Hepatic stellate cell (primary cell): ENCODE results near the gene NMB.
A peak's percentile ranks its signal among the peaks of the same experiment; 100 is the strongest.
"Not testable (repeated sequence)": the region's sequence is repeated elsewhere in the genome, so short reads cannot be mapped to it uniquely, and the experiment has no call there.

Experiments used
- DNase-seq: peaks from one replicate; pipeline ENCODE4 v3.0.0; 2011; ENCODE audit warnings: low spot score

Gene NMB

GRCh38 chr15:84654689-84655453 is 3.1 kb downstream of the NMB start:
- peak; percentile 71 for DNase-seq

GRCh38 chr15:84653910-84654688 is 3.9 kb downstream of the NMB start, which contains the start of gene WDR73:
WDR73 (minus strand) TSS chr15:84654283; CDS start chr15:84654274, 9 bp downstream.
- DNase-seq: peak; percentile 92

- DNase-seq: no peak
Measured at GRCh38 chr15:84653584-84653909, 4.5 kb downstream of the NMB start.

- DNase-seq: no peak
Measured at GRCh38 chr15:84649706-84650105, 8.3 kb downstream of the NMB start.

GRCh38 chr15:84648539-84648938 is 9.5 kb downstream of the NMB start:
- DNase-seq: no peak

- DNase-seq: no peak
Measured at GRCh38 chr15:84647726-84648125, 10.3 kb downstream of the NMB start.

GRCh38 chr15:84645997-84646396 is 12.0 kb downstream of the NMB start:
- no peak for DNase-seq

GRCh38 chr15:84645496-84645895 is 12.5 kb downstream of the NMB start:
- no peak for DNase-seq

- DNase-seq: no peak
Measured at GRCh38 chr15:84643838-84644237, 14.2 kb downstream of the NMB start.

- DNase-seq: not testable (repeated sequence)
Measured at GRCh38 chr15:84642640-84643039, 15.4 kb downstream of the NMB start.

- DNase-seq: not testable (repeated sequence)
Measured at GRCh38 chr15:84641871-84642270, 16.1 kb downstream of the NMB start.

- DNase-seq: no peak
Measured at GRCh38 chr15:84638103-84638502, 19.9 kb downstream of the NMB start.

GRCh38 chr15:84634228-84634837 is 23.7 kb downstream of the NMB start:
- no peak for DNase-seq

- peak; percentile 50 for DNase-seq
Measured at GRCh38 chr15:84633311-84634227, 24.4 kb downstream of the NMB start.

GRCh38 chr15:84631706-84632272 is 26.2 kb downstream of the NMB start:
- DNase-seq: no peak

GRCh38 chr15:84629033-84629432 is 29.0 kb downstream of the NMB start:
- no peak for DNase-seq

- no peak for DNase-seq
Measured at GRCh38 chr15:84625123-84625522, 32.9 kb downstream of the NMB start.

- DNase-seq: no peak
Measured at GRCh38 chr15:84624359-84624758, 33.6 kb downstream of the NMB start.

GRCh38 chr15:84621358-84621979 is 36.5 kb downstream of the NMB start:
- DNase-seq: no peak

- DNase-seq: no peak
Measured at GRCh38 chr15:84620626-84621025, 37.4 kb downstream of the NMB start.

- DNase-seq: no peak
Measured at GRCh38 chr15:84616235-84616634, 41.8 kb downstream of the NMB start.
